ENCODE results near the gene ASPDH.
A peak's percentile ranks its signal among the peaks of the same experiment; 100 is the strongest.

Gene ASPDH

DNA sequence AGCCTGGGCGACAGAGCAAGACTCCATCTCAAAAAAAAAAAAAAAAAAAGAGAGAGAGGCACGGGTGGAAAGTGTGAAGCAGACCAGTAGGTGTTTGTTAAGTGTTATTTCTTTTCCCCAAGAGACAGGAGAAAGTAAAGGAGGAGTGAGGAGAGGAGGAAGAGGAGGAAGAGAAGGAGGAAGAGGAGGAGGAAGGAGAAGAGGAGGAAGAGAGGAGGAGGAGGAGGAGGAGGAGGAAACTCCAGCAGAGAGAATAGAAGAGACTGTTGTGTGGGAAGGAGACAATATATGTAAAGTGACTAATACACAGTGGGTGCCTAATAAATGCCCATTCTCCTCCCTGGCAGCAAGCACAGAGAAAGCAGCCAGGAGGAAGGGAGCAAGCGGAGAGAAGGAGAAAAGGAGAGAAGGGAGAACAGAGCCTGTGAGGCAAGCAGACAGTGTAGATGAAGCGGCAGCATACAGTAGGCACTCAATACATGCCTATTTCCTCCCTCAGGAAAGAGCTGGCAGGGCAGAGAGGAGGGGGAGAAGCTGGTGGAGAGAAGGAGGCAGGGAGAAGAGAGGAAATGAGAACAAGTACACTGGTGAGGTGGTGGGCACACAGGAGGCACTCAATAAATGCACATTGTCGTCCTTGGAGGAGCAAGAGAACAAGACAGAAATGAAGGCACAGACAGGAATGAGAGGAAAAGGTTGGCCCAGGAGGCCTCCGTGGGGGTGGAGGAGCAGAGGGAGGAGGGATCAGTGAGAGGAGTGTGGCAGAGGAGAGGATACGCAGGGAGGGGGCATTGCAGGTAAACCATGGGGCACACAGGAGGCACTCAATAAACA is 19.3 kb downstream of the ASPDH start:
- no peak for DNase-seq

DNA sequence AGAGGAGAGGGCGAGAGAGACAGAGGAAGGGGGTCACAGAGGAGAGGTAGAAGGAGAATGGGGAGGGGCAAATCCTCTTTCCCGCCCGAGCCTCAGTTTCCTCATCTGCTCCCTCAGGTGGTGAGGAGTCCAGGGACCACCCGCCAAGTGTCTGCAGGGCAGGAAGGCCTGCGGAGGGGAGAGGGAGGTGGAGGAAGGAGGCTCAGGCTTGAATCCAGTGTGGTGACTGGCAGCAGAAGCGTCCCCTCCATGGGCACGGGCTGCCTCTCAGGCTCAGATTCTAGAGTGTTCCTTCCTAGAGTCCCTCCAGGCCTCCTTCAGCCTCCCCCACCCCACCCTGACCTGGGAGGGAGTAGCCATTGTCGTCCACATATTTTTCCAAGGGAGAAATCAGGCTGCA is 20.5 kb downstream of the ASPDH start:
- no peak for DNase-seq

DNA sequence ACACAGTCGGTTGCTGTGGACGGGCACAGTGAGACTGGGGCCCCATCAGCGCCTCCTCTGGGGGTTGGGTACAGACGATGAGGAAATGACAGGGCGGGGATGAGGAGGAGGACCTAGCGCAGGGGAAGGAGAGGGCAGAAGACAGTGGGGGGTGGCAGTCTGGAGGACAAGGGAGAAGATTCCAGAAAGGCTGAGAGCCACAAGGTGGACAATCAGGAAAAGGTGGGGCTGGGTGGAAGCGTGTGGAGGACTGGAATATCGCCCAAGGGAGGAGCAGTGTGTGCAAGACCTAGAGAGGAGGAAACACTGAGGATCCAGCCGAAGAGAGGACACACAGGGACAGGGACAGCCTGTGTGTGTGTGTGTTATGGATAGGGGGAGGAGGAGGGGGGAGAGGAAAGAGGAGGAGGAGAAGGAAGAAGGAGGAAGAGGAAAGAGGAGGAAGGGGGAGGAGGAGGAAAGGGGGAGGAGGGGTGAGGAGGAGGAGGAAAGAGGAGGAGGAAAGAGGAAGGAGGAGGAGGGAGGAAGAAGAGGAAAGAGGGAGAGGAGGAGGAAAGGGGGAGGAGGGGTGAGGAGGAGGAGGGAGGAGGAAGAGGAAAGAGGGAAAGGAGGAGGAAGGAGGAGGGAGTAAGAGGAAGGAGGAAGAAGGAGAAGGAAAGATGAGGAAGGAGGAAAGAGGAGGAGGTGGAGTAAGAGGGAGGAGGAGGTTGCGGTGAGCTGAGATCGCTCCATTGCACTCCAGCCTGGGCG is 21.2 kb downstream of the ASPDH start:
- DNase-seq, result peak; percentile 46

DNA sequence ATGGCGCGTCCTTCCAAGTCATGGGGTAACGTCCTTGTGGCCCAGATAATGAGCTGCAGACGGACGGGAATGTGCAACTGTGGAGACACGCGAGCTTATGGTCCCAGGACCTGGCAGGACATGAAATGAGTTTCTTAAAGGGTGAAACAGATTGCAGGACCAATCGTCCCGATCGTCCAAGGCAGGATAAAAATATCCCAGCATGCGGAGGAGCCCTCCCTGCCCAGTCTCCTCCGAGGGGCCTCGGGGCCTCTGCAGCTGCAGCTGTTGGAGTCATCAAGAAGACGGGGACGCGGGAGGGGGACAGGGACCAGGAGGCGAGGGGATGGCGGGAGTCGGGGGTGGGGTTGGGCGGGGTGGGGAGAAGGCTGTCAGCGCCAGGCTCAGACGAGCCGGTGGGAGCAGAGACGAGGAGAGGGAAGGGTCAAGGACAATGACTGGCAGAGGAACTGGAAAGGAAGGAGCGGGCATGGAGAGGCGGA is 22.7 kb downstream of the ASPDH start:
- DNase-seq, result no peak

DNA sequence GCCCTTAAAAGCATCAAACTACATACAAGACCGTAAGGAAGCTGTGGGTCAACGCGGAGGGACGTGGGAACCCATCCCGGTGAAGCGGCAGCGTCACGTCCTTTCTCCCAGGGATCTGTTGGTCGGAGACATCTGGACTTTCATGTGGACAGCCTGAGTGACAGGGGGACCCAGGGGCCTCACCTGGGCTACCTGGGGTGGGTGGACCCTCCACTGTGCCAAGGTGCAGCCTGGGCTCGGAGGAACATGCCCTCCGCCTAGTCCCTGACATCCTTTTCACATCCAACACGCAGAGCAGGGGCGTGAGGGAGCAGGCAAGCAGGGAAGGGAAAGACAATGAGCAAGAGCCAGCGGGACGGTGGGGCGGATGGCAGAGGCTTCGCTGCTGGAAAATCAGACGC is 23.3 kb downstream of the ASPDH start:
- no peak for DNase-seq

DNA sequence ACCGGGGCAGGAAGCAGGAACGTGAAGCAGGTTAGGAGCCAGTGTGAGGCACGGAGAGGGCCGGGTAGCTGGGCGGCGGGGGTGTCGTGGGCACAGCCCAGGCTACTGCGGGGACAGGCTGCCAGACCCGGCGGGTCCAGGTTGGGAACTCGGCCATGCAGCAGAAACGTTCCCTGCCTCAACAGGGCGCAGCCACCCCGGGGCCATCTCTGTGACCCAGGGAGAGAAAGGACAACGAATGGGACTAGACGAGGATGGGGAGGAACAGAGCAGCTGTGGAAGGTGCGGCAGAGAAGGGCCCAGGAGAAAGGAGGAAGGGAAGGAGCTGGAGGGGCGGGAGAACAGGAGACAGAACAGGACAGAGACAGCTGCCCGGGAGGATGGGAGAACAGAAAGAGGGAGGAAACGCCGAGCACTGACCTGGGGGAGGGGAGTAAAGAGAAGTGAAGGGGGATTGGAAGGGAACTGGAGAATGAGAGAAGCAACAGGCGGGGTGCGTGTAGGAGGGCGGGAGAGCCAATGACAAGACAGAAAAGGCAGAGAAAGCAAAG is 24.2 kb downstream of the ASPDH start:
- no peak for DNase-seq

DNA sequence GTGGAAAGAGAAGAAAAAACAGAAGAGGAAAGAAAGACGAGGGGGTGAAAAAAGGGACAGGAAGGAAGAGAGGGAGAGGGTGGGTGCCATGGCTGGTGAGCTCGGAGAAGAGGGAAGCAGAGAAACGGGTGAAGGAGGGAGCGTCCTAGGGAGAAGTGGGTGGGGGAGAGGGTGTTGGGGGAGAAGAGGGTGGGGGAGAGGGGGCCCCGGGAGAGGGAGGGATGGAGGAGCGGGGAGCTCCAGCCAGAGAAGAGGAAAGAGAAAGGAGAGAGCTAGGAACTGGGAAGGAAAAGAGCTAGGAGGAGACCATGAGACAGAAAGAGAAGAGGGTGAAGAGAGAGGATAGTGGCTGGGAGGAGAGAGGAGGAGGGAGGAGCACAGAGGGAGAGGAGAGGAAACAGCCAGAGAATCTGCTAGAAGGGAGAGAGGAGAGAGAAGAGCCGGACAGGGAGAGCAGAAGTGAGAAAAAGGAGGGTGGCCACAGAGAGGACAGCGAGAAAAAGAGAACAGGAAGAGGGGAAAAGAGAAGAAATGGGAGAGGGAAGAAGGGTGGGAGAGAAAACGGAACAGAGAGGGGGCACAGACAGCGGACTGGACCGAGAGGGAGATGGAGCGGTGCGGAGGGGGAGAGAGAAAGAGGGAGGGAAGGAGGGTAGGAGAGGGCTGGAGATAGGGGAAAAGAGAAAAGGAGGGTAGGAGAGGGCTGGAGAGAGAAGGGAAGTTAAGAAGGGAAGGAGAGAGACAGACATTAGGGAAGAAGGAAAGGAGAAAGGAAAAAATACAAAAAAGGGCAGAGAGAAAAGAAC is 25.1 kb downstream of the ASPDH start:
- no peak for DNase-seq

DNA sequence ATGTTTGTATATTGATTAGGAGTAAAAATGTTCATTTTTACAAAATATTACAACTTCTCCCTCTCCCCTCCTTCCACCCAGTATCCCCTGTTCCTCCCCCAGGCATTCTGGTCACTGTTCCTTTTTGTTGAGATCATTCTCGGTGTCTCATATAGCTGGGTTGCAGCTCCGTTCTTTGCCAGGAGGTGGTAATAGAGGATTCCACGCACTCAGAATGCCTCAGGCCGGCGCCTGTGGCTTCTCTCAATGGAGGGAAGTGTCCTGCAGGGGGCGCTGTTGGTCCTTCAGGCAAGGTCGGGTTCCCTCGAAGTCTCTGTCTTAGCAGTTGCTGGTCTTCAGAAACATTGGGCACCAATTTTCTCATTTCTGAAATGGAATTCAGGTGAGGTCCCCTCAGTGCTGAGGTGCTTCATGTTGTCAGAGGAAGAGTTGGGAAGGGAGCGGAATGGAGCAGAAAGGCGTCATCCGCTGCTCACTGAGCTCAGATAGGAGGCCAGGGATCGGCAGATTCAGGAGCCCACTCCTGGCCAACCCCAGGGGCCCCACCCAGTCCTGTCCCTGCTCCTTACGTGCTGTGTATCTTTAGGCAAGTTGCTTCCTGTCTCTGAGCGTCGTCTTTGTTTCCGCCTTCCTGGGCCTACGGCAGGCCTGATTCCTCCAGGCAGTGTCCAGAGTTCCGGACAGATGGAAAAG is 26.7 kb downstream of the ASPDH start:
- peak; percentile 84 for DNase-seq

DNA sequence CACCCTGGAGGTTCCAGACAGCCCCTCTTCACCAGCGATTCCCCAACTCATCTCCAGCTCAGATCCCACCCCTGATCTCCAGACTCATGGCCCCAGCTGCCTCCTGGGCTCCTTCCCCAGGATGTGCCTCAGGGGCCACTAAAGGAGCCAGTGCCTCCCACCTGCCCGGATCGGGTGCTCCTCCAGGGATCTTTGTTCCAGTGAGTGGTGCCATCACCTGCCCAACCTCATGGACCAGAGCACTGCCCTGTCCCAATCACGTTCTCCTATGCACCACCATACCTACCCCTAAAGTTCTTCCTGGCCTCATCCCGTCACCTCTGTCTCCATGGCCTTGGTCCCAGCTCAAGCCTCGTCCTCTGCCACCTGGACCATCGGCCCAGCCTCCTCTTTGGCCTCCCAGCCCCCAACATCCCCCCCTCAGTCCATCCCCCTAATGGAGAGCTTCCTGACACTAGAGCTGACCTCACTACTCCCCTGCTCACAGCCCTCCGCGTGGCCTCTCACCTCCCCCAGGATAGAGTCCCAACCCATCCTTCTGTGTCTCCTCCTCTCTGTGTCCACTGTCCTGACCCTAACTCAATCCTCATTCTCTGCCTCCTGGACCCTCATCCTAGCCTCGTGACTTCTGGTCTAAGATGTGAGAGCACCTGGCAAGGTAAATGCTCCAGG is 28.3 kb downstream of the ASPDH start:
- DNase-seq, result no peak

DNA sequence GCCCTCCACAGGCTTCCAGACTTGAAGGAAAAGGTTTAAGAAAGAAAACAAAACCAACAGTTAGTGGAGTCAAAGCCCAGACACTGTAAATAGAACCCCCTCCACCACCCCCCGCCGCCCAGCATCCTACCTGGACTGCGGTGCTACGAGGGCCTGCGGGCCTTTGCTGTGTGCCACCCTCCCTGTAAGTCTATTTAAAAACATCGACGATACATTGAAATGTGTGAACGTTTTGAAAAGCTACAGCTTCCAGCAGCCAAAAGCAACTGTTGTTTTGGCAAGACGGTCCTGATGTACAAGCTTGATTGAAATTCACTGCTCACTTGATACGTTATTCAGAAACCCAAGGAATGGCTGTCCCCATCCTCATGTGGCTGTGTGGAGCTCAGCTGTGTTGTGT is 30.8 kb downstream of the ASPDH start:
- no peak for DNase-seq

DNA sequence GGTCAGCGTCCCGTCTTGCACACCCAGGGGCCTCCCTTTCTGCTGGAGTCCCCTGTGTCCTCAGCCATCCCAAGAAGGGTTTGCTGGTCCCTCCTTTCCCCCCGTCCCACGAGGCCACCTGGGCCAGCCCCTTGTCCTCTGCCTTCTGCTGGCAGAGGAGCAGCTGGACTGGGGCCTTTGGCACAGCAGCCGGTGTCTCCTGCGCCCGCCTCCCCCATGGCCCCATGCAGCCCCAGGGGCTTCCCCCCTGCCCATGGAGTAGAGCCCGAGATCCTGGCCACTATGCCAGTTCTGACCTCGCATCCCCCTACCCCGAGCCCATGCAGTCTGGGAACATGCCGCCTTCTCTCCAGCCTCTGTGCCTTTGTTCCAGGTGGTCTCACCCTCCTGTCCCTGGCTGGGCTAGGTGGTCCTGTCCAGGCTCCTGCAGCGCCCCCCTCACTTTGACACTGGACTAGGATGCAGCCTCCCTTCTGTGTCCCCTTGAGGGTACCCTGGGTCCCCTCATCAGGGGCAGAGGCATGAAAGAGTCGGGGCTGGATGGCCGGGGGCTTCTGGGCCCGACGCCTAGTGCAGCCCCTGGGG is 31.4 kb downstream of the ASPDH start:
- no peak for DNase-seq

DNA sequence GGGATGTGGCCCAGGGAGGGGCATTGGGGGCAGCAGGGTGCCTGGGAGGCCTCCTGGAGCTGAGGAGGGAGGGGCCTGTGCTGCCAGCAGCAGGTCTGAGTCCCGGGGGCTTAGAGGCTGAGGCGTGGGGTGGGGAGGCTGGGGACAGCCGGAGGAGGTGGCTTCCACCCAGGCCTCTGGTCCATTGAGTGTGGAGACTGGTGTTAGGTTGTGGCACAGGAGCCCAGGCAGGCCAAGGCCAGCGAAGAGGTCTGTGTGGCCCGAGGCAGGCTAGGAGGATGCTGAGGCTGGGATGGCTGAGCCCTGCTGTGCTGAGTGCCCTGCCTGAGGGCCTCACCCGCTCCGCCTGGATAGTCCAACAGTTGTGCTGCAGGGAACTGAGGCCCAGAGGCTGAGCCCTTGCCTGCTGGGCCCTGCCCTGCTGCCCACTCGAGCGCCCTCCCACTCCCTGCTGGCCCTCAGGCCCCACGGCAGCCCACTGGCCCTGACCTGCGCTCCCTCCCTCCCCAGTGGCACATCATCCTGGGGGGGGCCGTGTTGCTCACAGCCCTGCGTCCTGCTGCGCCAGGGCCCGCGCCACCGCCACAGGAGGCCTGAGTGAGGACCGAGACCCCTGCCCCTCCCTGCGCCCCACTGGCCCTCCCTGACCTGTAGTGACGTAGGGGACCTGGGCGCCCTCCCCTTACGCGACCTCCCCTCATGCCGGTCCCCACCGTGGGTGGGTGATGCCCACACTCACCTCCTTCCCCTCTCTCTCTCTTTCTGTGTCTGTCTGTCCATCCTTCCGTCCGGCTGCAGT is 32.2 kb downstream of the ASPDH start:
- no peak for DNase-seq

DNA sequence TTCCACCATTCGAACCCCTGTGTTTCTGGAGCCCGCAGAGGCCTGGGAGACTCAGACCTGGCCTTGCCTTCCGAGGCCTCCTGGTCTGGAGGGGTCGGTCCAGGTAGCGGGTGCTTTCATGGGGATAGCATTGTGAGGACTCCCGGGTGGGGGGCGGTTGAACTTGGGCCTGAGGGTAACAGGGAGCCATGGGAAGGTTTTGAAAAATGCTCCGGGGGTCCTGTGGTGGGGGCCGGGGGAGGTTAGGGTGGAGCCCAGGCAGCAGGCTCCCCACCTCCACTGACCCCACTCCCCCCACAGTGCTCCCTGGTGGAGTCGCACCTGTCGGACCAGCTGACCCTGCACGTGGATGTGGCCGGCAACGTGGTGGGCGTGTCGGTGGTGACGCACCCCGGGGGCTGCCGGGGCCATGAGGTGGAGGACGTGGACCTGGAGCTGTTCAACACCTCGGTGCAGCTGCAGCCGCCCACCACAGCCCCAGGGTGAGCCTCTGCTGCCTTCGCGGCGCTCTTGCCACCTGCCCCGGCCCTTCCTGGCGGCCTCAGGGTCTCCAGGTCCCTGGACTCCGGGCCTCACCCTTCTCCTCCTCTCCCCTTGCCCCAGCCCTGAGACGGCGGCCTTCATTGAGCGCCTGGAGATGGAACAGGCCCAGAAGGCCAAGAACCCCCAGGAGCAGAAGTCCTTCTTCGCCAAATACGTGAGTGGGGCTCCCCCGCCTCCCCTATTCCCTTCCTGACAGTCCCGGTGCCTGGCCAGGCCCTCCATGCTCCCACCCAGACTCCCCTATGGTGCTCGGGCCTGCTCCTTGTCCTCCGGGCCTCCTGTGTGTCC is 33.2 kb downstream of the ASPDH start:
- DNase-seq, result no peak

DNA sequence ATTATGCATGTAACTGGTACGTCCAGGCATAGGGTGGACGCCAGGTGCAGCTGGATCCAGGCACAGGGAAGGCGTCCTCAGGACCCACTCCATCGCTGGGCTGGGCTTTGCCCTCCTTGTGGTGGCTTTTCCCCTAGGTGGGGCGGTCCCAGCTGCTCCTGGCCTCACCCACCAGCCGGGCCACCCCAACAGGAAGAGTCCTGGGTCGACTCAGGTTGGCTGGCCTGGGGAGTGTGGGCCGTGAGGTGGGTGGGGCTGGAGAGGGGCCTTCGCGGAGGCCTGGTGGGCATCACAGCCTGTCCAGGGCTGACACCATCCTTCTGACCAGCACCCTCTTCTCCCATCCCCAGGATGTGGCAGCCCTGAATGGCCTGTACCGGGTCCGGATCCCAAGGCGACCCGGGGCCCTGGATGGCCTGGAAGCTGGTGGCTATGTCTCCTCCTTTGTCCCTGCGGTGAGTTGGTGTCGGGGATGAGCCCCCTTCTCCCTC is 33.9 kb downstream of the ASPDH start:
- DNase-seq, result no peak

DNA sequence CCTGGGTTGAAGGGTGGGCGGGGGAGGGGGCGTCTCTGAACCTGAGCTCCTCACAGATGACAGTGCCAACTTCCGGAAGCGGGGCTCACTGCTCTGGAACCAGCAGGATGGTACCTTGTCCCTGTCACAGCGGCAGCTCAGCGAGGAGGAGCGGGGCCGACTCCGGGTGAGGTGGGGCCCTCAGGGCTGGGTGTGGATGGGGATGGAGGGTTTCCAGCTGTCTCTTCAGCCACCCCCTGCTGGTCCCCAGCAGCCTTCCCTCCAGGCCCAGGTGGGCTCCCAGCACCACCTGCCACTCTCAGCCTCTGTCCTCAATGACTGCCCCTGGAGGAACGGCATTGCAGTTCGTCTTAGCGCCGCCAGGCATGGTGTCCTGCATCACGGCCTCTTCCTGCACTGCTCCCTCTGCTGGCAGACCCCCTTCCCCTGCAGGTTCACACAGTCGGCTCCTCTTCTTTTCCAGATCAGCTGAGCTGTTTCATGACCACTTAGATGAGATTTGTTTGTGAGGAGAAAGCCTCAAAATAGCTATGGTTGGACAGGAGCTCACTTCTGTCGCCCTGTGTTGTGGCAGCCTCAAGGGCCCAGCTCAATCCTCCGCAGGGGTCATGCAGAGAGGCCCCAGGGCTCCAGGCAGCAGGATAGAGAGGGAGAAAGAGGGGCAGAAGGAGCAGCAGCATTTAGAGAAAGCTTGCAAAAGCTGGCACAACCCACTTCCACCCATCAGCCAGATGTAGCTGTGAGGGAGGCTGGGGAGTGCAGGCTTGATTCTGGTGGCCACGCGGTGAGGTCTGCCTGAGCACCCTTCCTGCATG is 34.6 kb downstream of the ASPDH start:
- peak; percentile 27 for DNase-seq

DNA sequence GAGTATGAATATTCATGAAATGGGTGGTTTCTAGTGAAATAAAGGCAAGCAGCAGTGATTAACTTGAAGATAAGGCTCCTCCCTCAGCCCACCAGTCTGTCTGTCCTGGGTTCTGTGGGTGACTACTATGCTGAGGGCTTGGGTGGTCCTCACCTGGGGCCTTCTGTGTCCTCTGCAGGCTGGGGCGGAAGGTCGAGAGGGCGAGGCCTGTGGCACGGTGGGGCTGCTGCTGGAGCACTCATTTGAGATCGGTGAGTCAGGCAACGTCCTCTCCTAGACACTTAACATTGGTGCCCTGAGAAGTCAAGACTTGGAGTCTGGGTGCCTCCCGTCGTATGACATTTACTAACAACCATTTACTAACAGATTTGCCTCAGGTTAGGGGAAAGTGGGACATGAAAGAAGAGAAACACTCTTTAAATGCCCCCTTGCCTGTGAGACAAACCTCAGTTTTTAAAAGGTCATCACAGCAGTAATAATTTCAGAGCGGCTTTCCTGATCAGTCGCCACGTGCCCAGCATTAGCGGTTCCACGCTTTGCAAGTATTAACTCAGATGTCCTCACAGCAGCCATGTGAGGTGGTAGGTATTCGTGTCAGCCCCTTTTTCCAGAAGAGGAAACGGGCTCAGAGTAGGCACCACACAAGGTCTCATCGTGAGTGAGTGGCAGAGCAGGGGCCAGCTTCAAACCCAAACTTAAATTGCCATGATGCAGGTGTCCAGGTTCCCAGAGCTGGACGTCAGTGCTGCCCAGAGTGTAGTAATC is 35.8 kb downstream of the ASPDH start:
- DNase-seq, result no peak

DNA sequence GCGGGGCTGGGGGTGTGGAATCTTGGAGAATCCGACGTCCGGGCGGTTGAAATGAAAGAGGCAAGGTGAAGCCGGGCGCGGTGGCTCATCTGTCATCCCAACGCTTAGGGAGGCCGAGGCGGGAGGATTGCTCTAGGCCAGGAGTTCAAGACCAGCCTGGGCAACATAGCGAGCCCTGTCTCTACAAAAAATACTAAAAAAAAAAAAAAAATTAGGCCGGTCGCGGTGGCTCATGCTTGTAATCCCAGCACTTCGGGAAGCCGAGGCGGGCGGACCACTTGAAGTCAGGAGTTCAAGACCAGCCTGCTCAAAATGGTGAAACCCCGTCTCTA is 36.8 kb downstream of the ASPDH start:
- no peak for DNase-seq
